GM18517 (cell line): ENCODE results near the gene TNP2.
A peak's percentile ranks its signal among the peaks of the same experiment; 100 is the strongest.
"Not testable (repeated sequence)": the region's sequence is repeated elsewhere in the genome, so short reads cannot be mapped to it uniquely, and the experiment has no call there.

Experiments used
- ATAC-seq: cut with Tn5 transposase; IDR thresholded peaks from one replicate; pipeline ENCODE4 v1.9.1; 2021; ENCODE audit warnings: mild to moderate bottlenecking, moderate library complexity; ENCODE audit not compliant: unreplicated experiment

Gene TNP2

GRCh38 chr16:11301645-11302501, 32.7 kb upstream of the TNP2 start:
- ATAC-seq: no peak

DNA sequence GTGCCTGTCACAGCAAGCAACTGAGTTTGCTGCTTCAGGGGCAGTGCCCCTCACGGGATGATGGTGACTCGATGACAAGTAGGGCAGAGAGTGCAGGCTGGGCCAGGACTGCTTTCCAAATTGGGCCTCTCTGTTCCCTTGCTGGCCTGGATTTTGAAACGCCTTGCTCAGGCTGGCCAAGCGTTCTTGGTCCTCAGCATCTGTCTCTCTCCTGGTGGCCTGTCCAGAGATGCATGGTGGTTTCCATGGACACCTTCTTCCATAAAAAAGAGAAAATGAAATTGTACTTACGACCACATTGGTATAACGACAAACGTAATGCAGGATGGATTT, 31.4 kb upstream of the TNP2 start:
- no peak for ATAC-seq

DNA sequence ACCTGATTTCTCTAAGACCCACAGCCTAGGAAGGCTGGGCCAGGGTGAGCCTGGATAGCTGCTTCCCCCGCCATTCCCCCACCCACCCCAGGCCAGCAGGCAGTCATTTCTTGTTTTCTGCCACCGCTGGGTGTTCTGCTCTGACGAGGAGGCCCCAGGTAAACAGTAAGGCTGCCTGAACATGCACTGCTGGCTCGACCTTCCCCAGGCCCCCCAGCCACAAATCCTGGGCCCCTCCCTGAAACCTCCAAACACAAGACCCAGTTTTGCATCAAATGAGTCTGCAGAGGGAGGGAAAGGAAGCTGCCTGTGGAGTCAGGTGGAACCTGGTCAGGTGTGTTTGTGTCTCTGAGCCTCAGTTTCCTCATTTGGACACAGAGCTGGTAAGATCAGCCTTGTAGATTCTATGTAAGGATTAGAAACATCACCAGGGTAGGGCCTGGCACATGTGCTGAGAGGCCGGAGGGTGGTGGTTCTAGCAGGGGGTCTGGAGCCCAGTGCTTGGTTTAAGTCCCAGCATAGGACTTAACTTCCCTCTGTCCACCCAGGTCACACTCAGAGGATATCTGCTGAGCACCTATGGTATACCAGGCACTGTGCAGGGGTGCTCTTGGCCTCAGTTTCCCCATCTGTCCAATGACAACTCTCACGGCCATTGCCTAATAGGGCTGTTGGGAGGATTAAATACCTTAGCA, 30.9 kb upstream of the TNP2 start:
- ATAC-seq: no peak

GRCh38 chr16:11298950-11299547, 29.9 kb upstream of the TNP2 start:
- ATAC-seq: not testable (repeated sequence)

DNA sequence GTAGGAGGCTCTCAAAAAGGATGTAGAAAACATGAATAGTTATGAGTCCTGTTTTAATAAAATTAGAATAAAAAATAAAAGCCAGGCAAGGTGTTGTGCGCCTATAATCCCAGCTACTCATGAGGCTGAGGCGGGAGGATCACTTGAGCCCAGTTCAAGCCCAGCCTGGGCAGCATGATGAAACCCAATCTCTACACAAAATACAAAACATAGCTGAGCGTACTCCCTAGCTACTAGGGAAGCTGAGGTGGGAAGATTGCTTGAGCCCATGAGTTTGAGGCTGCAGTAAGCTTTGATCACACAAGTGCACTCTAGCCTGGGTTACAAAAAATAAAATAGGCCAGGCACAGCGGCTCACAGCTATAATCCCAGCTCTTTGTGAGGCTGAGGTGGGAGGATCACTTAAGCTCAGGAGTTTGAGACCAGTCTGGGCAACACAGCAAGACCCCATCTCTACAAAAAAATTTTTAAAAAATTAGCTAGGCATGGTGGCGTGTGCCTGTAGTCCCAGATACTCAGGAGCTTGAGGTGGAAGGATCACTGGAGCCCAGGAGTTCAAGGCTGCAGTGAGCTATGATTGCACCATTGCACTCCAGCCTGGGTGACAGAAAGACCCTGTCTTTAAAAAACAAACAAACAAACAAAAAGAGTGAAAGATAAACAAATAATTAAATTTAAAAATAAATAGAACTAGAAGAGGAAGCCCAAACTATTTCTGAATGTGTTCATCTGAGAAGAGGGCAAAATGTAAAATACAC, 29.2 kb upstream of the TNP2 start:
- ATAC-seq: no peak

GRCh38 chr16:11297492-11298142, 28.5 kb upstream of the TNP2 start:
- peak; percentile 66 for ATAC-seq

DNA sequence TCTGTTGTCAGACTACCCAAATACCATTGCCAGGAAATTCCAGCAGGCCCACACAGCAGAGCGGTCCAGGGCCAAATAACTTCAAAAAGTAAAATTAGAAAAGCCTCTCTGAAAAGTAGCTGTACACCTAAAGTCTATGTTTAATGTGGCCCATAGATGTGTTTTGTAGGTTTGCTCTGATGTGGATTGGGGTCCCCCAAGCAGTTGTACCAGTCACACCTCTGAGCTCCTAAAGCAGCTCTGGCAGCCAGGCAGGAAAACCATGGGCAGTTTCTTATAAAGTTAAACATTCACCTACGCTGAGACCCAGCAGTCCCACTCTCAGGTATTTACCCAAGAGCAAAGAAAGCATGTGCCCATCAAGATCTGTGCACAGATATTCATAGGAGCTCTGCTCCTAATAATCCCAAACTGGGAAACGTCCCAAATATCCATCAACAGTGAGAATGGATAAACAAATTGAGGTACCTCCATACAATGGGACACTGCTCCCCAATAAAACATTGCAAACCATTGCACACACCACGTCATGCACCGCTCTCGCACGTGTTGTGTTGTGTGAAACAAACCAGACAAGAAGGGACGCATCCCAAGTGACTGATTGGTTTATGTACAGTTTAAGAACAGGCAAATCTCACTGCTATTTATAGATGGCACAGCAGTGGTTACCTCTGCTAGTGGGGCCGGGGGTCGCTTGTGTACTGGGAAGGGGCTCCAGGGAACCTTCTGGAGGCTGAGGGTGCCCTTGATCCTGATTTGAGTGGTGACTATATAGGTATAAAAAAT, 27.8 kb upstream of the TNP2 start:
- ATAC-seq: peak; percentile 17

DNA sequence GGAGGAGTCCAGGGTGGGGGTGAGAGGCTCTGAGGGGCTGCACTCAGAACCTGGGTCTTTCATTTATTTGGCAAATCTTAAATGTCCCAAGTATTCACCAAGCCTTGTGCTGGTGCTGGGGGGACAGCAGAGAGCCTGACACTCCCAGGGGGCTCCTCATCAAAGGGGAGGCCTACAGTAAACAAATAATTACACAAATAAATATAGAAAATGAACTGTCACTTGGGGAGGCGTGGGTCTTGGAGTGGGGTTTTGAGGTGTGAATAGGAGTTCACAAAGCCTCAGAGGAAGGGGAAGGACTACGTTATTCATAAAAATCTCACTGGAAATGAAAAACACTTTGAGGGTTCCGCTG, 27.2 kb upstream of the TNP2 start:
- no peak for ATAC-seq

- no peak for ATAC-seq
Measured at GRCh38 chr16:11295672-11296071, 26.5 kb upstream of the TNP2 start.

GRCh38 chr16:11292076-11292748, 23.1 kb upstream of the TNP2 start:
- ATAC-seq: no peak

- ATAC-seq: no peak
Measured at GRCh38 chr16:11291091-11291703, 22.1 kb upstream of the TNP2 start.

DNA sequence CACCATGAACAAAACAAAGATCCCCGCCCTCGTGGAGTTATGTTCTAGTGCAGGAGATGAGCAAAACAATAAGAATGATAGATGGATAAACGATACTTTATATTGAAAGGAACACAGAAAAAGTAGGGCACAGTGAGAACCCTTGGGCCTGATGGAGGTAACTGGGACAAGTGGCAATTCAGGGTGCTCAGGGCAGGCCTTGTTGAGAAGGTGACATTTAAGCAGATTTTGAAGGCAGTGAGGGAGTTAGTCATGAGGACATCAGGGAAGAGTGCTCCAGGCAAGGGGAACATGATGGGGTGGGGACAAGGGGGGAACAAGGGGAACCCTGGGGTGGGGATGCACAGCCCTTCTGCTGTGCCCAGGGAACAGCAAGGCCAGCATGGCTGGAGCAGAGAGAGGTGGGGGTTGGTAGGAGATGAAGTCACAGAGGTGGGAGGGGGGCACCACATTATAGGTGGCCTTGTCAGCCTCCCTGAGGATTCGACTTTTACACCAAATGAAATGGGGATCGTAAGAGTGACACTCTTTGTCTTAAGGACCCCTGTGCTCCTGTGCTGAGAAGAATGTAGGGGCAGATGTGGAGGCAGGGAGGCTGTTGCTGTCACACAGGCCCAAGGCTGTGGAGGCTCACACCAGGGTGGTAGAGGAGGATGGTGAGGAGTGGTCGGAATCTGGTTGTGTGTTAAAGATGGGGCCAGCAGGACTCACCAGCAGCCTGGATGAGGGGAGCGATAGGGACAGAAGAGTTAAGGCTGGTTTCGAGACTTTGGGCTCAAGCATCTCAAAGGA, 21.2 kb upstream of the TNP2 start:
- ATAC-seq: no peak

DNA sequence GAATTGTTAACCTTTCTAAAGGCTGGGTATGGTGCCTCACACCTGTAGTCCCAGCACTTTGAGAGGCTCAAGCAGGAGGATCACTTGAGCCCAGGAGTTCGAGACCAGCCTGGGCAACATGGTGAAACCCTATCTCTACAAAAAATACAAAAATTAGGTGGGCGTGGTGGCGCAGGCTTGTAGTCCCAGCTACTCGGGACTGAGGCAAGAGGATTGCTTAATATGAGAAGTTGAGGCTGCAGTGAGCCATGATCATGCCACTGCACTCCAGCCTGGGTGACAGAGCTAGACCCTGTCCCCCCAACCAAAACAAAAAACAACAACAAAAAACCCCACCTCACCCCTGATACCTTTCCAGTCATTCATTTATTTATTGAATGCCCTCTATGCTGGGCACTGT, 20.6 kb upstream of the TNP2 start:
- not testable (repeated sequence) for ATAC-seq

DNA sequence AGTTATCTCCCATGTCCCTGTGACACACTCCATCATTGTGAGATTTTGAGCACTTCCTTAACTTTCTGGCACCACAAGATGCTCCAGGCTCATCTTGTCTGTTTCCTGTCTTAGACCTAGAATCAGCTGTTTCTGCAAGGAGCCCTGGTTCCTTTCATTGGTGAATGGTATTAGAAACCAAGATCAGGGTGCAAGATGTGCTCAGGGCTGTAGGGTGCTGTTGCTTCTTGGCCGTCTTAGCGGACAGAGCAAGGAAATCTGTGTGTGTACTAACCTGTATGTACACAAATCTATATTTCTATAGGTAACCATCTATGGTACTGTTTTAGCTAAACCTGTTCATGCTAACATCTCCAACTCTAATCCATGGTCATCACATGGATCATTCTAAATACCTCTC, 20.1 kb upstream of the TNP2 start:
- ATAC-seq: no peak

- no peak for ATAC-seq
Measured at GRCh38 chr16:11285842-11286241, 16.7 kb upstream of the TNP2 start.

- no peak for ATAC-seq
Measured at GRCh38 chr16:11283820-11284248, 14.7 kb upstream of the TNP2 start.

DNA sequence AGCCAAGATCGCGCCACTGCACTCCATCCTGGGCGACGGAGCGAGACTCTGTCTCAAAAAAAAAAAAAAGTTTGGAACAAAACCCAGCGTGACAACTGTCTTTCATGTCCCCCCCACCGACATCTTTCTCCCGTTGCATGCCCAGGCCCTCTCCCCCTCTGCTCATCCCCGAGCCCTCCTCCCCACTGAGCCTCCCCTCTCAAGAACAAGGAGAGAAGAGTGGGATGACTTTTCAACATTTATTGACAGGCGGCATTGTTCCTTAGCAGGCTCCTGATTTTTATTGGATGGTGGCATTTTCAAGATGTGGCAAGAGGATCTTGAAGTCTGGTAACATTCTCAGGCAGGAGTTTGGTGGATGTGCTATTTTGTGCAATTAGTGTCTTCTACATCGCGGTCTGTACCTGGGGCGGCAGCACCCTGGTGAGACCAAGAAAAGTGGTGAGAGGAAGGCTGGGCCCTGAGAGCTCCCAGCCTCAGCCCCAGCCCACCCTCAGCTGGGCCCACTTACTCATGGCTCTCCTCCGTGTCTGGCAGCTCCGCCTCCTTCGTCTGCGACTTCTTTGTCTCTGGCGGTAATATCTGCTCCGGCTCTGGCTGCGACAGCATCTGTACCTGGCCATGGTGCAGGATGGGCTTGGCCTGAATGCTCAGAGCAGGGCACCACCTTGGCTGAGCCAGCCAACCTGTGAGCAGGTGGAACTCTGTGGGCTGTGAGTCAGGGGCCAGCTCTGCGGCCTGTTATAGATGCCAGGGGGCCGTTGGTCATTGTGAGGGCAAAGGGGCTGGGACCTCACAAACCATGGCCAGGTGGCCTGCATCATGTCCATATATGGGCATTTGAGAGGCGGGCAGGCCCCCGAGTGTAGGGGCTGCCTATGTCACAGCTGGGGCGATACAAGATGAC, 11.7 kb upstream of the TNP2 start, which contains the start of gene PRM1:
Gene PRM1, minus strand, starts transcription at position 715 of the 907 bp plus-strand sequence. Its CDS starts 92 bp downstream, at position 623.
- no peak for ATAC-seq
